GM18499 (cell line): ENCODE measurements around the gene TRAK2.
A peak's percentile ranks its signal among the peaks of the same experiment; 100 is the strongest.

Source experiments
- ATAC-seq: cut with Tn5 transposase; IDR thresholded peaks from one replicate; pipeline ENCODE4 v1.9.1; 2021; ENCODE audit warnings: moderate number of reproducible peaks; ENCODE audit not compliant: insufficient read depth, unreplicated experiment

TRAK2 gene

DNA sequence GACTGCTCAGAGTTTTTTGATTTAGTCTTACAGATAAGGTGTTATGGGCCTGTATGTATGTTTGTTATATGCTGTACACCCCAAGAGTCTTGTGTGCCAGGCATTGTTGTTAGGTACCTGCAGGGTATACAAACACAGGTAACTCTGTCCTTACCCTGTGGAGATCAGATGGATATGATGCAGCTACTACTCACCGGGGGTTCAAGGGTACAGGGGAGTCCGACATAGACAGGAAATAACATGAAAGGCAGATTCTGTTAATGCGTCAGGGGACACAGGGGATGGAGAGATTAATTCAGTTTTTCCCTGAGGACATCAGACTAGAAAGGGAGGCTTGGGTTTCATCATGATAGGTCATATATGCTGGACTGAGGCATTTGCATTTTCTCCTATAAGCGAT, 31.3 kb downstream of the TRAK2 start:
- no peak for ATAC-seq

DNA sequence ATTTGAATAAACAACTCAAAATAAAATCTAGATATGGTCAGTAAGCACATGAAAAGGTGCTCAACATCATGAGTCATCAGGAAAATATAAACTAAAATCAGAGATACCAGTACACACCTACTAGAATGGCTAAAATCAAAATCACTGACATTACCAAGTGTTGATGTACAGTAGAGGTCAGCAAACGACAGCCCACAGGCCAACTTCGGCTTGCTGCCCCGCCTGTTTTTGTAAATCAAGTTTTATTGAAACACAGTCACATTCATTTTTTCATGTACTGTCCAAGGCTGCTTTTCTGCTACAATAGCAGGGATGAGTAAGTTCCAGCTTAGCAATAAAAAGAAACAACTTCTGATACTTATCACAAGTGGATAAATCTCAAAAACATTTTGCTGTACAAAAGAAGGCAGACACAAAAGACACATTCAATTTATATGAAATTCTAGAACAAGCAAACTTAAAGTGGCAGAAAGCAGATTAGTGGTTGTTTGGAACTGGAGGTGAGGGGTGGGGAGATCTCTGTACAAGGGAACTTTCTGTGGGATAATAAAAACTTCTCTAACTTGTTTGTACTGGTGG, 32.1 kb downstream of the TRAK2 start:
- ATAC-seq, result no peak

DNA sequence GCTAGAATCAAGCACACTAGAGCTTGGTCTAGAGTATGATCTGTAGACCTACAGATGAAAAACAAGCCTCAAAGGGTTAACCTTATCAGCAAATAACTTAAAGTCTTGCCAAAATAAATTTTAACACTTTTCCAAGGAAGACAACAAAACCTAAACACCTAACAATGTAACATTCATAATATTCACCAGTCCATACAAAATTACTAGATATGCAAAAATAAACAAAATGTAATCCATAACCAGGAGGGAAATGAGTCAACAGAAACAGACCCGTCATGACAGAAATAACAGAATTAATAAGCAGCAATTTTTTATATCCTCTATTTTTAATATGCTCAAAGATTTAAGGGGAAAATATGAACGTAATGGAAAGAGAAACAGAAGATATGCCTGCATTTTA, 36.1 kb downstream of the TRAK2 start:
- no peak for ATAC-seq

DNA sequence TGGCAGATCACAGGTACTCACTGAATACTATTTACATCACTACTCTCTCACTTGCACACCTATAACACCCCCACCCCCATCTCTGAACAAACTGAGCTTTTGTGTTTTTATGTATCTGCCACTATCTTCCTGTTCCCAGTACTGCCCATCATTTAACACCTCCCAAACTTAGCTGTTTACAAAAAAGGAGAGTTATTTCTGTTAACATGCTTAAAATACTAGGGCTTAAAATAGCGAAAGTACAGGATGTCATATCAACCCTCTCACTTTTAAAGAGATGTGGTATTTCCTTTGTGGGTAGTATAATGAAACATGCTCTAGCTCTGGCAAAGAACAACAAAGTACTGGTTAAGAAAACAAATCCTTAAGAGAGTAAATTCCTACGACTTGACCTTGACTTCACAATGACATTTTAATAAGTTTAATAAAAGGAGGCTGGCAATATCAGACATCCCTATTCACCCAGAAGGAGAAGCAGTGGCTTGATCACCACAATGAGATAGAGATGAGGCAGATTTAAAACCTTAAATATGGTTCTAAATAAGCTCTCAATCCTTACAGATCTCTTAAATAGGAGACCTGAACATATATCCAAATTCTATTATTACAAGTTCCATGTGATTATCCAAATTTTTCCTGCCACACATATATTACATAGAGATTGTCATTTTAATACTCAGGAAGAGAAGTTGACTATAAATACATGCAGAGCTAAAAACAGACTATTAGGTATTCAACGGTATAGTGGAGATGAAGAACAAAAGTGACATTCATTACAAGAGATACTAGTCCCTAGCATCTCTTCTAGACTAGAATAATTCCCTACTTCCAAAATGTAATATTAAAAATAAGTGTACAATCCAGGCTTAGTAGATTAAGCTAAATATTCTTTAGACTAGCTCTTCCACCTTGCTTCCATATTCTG, 36.9 kb downstream of the TRAK2 start:
- peak; percentile 83 for ATAC-seq

DNA sequence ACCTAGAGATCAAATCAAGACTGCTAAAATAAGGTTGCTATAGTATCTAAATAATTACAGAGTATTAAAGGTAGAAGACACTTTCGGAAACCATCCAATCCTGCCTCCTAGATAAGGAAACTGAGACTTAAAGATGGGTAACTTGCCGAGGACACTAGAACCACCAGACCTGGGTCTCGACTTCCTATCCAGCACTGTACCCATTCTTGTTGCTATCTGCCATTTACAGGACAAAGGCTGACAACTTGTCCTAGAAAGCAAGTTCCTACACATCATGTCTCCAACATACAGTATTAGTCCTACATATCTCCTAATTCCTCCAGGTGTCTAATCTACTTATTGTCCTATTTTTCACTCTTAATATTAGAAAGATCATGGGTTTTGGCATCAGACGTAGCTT, 37.7 kb downstream of the TRAK2 start:
- no peak for ATAC-seq

DNA sequence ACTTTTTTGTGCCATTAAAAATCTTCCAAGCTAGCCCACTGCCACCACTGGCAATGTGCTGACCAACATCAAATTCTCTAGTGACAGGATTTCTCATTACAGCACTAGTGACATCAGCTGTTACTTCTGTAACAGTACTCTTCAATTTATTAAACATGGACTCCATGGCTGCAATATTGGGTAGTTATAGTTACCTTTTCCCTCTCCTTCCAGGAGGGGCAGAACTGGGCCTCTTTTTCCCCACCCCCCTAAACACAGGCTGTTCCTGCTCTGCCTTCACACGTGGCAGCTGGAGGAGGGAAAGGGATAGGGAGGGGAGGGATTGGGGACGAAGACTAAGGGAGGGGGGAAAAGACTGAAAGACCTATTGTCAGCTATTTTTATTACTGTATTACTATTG, 38.1 kb downstream of the TRAK2 start:
- no peak for ATAC-seq

DNA sequence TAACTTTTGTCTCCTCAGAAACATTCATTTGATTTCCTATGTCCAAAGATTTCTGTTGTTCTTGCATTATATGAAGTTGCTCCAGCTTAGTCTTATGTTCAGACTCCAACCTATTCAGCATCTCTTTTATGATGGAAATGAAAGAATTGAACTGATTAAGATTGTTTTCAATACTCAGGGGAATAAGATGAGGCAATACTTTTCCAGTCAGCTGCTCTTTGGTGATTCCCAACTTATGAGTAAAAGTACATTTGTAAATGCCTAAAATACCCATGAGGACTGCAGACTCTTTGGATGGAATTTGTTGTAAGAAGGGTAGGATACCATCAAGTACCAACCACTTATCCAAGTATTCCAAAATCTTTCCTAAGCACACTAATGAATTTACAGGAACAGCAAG, 39.8 kb downstream of the TRAK2 start:
- no peak for ATAC-seq

DNA sequence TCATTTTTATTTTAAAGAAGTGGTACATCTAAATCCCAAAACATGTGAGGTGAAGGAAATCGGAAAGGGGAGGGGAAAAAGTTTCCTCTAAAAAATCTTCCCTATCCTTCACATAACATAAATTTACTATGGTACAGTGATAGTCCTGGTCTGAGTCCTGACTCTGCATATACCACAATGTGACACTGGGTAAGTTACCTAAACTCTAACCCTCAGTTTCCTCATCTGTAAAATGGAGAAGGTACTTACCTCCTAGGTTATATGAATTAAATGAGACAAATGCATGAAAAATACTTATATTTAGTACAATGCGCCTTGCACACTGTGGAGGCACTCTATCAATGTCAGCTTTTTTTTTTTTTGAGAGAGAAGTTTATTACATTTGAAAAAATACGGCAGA, 42.3 kb downstream of the TRAK2 start:
- ATAC-seq, result no peak

DNA sequence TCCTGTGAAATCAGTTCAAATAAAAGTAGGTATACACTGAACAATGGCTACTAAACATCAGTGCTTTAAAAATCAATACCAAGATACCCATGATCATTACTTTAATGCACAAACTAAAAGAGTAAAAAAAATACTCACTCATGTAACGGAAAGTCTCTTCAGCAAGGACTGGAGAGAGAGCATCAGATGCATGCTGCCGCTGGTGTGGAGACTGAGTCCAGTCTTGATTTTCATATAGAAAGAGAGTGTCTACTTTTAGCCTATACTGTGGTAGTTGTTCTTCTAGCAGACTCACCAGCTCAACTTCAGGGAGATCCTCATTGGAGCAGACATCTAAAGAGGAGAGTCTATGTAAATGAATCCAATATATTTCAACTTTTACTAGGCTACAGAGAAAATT, 44.0 kb downstream of the TRAK2 start:
- no peak for ATAC-seq

DNA sequence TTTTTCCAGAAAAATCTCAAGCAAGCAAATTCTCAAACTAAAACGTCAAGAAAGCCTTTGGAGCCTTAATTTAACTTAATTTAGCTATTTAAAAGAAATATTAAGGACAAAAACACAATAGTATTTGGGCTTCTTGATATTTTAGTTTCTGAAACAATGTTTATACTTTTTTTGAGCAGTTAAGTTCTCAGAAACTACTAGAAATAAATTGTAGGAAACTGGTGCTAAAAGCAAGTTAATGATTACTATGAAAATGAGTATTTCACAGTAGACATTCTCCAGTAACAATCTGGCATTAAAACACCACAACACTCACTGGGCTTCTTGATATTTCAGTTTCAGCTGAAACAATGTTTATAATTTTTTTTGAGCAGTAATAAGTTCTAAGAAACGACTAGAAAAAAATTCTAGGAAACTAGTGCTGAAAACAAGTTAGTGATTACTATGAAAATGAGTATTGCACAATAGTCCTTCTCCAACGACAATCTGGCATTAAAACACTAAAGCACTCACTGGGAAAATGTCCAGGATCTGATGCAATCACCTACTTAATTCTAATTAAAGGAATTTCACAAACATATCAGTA, 45.1 kb downstream of the TRAK2 start:
- no peak for ATAC-seq

DNA sequence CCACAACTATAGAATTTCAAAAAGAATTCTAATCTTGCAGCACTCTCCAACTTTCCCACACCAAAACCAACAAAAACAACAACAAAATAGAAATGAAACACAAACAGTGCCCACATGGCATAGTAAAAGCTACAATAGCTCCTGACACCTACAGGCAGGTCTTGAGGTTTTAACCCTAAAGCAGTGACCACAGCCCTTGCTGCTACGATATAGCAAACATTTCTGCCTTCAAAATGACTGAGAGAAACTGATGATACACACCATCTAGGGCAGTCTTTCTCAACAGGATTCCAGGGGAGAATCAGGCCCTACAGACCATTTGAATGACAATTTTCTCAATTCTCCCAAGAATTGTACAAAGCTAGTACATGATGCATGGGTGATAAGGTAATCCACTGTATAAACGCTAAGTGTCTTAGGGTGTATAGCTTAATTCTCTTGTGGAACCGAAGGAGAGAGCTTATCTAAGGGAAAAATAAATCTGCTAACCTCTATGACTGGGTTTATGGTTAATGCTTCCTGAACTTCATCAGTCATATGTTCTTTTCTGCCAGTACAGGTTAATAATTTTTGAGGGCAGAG, 46.5 kb downstream of the TRAK2 start:
- no peak for ATAC-seq

DNA sequence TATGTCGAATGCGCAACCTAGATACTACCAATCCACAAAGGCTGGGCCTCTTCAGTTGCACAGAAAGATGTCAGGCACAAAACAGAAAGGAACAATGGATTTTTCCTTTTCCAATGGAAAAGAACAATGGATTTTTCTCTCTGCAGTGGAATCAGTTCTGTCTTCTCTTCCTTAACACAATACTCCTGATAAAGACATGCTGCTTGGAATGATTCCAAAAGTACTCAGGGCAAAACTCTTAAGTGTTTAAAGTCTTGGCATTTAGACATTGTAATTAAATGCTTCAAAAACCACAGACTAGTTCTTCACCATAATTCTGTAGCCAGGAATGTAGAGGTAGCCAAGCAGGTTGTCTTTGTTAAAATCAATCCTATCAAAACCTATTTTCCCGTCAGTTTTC, 47.4 kb downstream of the TRAK2 start:
- ATAC-seq, result no peak

DNA sequence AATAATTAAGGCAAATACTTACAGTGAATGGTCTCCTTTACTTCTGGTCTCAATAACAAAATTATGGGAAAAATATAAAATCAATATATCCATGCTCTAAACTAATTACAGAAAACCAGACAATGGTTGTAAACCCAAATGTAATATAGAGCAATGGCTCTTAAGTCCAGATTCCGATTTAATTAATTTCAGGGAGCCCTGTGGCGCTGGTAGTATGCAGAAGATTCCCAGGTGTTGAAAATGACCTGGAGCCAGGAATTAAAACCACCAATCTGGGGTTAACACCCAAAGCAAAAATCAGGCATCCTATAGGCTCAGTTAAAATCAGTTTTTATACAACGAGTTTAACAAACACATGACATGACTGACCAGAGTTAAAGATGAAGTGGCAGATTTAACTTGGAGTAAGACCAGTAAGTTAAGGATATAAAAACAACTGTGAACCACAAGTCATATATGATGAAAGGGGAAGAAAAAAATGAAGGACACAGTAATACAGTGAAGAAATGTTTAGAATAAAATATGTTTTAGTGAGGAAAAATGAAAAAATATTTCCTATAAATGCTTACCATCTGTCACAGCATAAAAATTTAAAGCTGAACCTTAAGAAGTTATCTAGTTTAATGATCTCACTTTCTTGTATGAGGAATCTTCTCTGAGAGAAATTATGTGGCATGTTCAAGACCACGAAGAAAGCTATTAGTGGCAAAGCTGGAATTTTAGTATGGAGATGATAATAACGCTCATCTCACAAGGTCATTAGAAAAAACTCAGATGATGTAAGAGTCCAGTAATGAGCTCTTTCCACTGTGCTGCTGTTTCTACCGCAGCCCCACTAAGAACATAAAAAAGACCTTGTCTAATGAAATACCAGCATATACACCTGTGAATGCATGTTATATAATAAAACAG, 48.4 kb downstream of the TRAK2 start:
- ATAC-seq, result no peak

DNA sequence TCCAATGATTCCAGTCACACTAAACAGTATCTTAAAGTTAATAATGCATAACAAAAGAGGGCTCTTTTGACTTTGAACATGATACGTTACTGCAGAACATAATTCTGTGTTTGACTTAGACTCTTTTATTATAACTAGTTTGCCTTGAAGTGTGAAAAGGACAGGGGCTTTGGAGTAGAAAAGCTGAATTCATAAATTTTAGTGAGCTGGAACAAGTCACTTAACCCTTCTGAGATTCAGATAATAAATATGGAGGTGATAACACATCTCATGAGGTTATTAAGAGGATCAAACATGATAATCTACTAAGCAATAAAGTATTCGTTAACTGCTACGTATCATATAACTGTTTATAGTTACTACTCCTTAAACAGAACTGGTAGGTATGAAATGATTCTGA, 49.4 kb downstream of the TRAK2 start:
- ATAC-seq, result no peak

DNA sequence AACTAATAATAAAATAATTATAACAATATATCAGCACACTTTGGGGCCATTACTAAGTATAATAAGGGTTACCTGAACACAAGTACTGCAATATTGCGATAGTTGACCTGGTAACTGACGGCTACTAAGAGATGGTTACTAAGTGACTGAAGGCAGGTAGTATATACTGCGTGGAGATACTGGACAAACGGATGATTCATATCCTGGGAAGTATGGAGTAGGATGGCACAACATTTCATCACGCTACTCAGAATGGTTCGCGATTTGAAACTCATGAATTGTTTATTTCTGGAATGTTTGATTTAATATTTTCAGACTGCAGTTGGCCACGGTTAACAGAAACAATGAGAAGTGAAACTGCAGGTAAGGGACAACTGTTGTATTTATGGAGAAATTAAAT, 54.7 kb downstream of the TRAK2 start:
- no peak for ATAC-seq

DNA sequence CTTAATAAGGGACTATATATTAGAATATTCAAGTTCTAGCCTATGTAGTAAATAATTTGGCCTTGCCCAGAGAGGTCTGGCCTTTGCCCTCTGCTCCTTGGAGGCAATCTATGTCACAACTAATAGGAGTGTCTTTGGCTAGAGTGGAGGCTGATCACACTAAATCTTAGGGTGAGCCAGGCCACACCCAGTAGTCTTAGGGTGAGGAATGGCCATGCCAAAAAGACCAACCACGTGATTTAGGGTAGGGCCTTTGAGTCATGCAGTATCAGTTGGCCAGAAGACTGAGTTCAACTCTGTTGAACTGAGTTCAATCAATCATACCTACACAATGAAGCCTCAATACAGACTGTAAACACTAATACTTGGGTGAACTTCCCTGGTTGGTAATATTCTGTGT, 68.1 kb downstream of the TRAK2 start:
- no peak for ATAC-seq

DNA sequence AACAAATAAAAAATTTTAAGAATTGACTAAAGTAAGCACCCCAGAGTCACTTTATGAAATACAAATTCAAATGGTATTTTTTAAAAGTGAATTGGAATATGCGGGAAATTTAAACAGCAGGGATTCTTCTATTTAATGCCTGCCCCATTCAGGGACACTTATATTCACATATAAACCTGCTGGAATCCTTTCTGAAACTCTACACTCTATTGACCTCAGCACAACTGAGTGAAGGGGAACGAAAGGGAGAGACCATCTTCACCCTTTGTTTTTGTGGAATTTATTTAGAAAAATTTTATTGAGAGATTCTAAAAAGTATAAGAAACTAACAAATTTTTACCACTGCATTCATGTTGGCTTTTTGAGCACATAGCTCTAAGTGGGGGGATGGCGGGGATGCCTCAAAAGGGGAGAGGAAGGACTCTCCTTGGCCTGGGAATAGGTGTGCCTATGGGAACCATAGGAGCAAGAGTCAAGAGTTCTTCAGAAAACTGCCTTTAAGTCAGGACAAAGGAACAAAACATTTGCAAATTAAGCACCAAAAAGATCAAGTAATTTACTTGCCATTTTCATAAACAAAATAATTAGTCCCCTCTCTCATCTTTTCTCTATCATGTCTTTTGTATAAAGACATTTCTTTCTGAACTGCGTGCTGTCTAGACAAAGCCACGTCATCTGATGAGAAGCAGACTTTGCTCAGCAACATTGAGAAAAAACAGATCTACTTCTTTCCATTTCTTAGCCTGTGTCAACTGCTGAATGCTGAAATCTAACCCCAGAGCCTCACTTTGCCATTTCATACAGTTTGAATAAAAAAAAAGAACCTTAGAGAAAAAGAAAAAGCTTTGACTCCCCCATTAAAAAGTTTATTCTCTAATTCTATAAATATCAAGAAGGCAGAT, 72.5 kb downstream of the TRAK2 start:
- ATAC-seq, result no peak

DNA sequence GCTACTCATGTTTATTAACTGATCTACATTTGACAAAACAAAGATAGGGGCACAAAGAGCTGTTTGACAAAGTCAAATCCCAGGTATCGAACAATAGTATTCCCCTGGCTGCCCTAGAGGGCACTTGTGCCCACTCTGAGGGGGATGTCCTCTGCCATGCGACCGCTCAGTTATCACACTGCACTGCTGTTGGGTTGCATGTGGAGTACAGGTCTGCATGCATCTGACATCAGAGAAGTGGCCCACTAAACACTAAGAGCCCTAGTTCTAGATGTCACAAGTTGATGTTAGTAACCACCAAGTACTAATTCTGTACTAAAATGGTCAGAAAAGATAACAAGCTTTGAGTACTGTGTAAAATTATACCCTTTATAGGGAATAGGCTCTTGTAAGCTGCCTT, 74.0 kb downstream of the TRAK2 start:
- ATAC-seq, result no peak

DNA sequence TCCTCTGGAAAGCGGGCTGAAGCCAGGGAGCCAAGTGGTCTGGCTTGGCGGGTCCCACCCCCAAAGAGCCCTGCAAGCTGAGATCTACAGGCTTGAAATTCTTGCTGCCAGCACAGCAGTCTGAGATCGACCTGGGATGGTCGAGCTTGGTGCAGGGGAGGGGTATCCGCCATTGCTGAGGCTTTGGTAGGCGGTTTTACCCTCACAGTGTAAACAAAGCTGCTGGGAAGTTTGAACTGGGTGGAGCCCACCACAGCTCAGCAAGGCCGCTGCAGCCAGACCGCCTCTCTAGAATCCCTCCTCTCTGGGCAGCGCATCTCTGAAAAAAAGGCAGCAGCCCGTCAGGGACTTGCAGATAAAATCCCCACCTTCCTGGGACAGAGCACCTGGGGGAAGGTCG, 81.5 kb downstream of the TRAK2 start:
- ATAC-seq, result no peak
